Measurements from ENCODE around the gene EMC6.

Gene EMC6

GRCh38 chr17:3669548-3669947 is 936 bp downstream of the EMC6 start:
- Histone ChIP-seq H3K27me3 (no peaks in the 10 kb centered on the region), H3K4me3 (ENCODE audit: low read depth in 1 of 2, low read length in 1 of 2) (peak overlapping the region; percentile 74 to 94), H3K27ac (peak overlapping the region; percentile 77), H3K9me3 (no peaks in the 10 kb centered on the region), H3K36me3 (peaks cover 2% of the 10 kb centered on the region), H3K4me1 (ENCODE audit: control insufficient read depth in 1 of 2, insufficient read depth in 1 of 2, low read depth in 1 of 2, low read length in 1 of 2) (peaks cover 15 to 21% of the 10 kb centered on the region in 2 experiments)
- no peak for TF ChIP-seq CTCF (IDR thresholded peaks at IDR 0.05)

- Histone ChIP-seq H3K36me3 (no peaks in the 10 kb centered on the region), H3K4me1 (ENCODE audit: control insufficient read depth in 1 of 2, insufficient read depth in 1 of 2, low read depth in 1 of 2, low read length in 1 of 2) (peaks cover 13 to 18% of the 10 kb centered on the region in 2 experiments), H3K4me3 (ENCODE audit: low read depth in 1 of 2, low read length in 1 of 2) (no peak overlapping the region), H3K9me3 (no peaks in the 10 kb centered on the region), H3K27me3 (no peaks in the 10 kb centered on the region), H3K27ac (no peak overlapping the region)
- no peak for TF ChIP-seq CTCF (IDR thresholded peaks at IDR 0.05)
Measured at GRCh38 chr17:3672571-3672970, 4.0 kb downstream of the EMC6 start.

GRCh38 chr17:3675886-3676285 is 7.3 kb downstream of the EMC6 start:
- no peak for TF ChIP-seq CTCF (IDR thresholded peaks at IDR 0.05)
- Histone ChIP-seq H3K36me3 (no peaks in the 10 kb centered on the region), H3K27me3 (no peaks in the 10 kb centered on the region), H3K9me3 (no peaks in the 10 kb centered on the region), H3K4me3 (ENCODE audit: low read depth in 1 of 2, low read length in 1 of 2) (no peak overlapping the region), H3K4me1 (ENCODE audit: control insufficient read depth in 1 of 2, insufficient read depth in 1 of 2, low read depth in 1 of 2, low read length in 1 of 2) (no peaks in the 10 kb centered on the region), H3K27ac (no peak overlapping the region)

- H3K27me3 ChIP-seq, result no peaks in the 10 kb centered on the region
Measured at GRCh38 chr17:3678095-3678820, 9.6 kb downstream of the EMC6 start.

GRCh38 chr17:3678821-3679530 is 10.4 kb downstream of the EMC6 start:
- peaks cover 1% of the 10 kb centered on the region for H3K27me3 ChIP-seq
- no peaks in the 10 kb centered on the region for H3K9me3 ChIP-seq
- TF ChIP-seq CTCF (IDR thresholded peaks at IDR 0.05), result no peak
- H3K4me3 ChIP-seq (ENCODE audit: low read depth in 1 of 2, low read length in 1 of 2), result no peak overlapping the region
- peaks cover 0 to 4% of the 10 kb centered on the region in 2 experiments for H3K4me1 ChIP-seq (ENCODE audit: control insufficient read depth in 1 of 2, insufficient read depth in 1 of 2, low read depth in 1 of 2, low read length in 1 of 2)
- no peak overlapping the region for H3K27ac ChIP-seq
- no peaks in the 10 kb centered on the region for H3K36me3 ChIP-seq

More at GRCh38 chr17:3678095-3678820, 9.6 kb downstream of the EMC6 start:
- Histone ChIP-seq H3K9me3 (no peaks in the 10 kb centered on the region), H3K27ac (no peak overlapping the region), H3K4me1 (ENCODE audit: control insufficient read depth in 1 of 2, insufficient read depth in 1 of 2, low read depth in 1 of 2, low read length in 1 of 2) (peaks cover 0 to 4% of the 10 kb centered on the region in 2 experiments), H3K36me3 (no peaks in the 10 kb centered on the region), H3K4me3 (ENCODE audit: low read depth in 1 of 2, low read length in 1 of 2) (no peak overlapping the region)
- no peak for TF ChIP-seq CTCF (IDR thresholded peaks at IDR 0.05)

All from neutrophil (primary cell).